Kidney tubule cell (primary cell): ENCODE results near the gene DLX1.
A peak's percentile ranks its signal among the peaks of the same experiment; 100 is the strongest.
"Not testable (repeated sequence)": the region's sequence is repeated elsewhere in the genome, so short reads cannot be mapped to it uniquely, and the experiment has no call there.

Experiments
- DNase-seq: peaks from one replicate; pipeline ENCODE4 v3.0.0-alpha.2; 2018; ENCODE audit warnings: low spot score

Gene DLX1

GRCh38 chr2:172065111-172065510, 20.2 kb upstream of the DLX1 start:
- DNase-seq = no peak

GRCh38 chr2:172066394-172066886, 18.9 kb upstream of the DLX1 start:
- no peak for DNase-seq

- DNase-seq = not testable (repeated sequence)
These were observed 17.4 kb upstream of the DLX1 start for GRCh38 chr2:172067905-172068304.

GRCh38 chr2:172070936-172071335, 14.4 kb upstream of the DLX1 start:
- no peak for DNase-seq

GRCh38 chr2:172072303-172072702, 13.0 kb upstream of the DLX1 start:
- no peak for DNase-seq

- no peak for DNase-seq
These were observed 12.6 kb upstream of the DLX1 start for GRCh38 chr2:172072706-172073105.

- no peak for DNase-seq
These were observed 11.8 kb upstream of the DLX1 start for GRCh38 chr2:172073518-172073917.

GRCh38 chr2:172074254-172074653, 11.1 kb upstream of the DLX1 start:
- no peak for DNase-seq

GRCh38 chr2:172079416-172079815, 5.9 kb upstream of the DLX1 start:
- no peak for DNase-seq

GRCh38 chr2:172079838-172080640, 5.3 kb upstream of the DLX1 start:
- peak; percentile 28 for DNase-seq

GRCh38 chr2:172080641-172081220, 4.6 kb upstream of the DLX1 start:
- no peak for DNase-seq

- DNase-seq = no peak
These were observed 3.9 kb upstream of the DLX1 start for GRCh38 chr2:172081221-172082022.

- no peak for DNase-seq
These were observed 3.0 kb upstream of the DLX1 start for GRCh38 chr2:172082105-172082943.

- no peak for DNase-seq
These were observed 2.2 kb upstream of the DLX1 start for GRCh38 chr2:172082944-172083627.

- DNase-seq = no peak
These were observed 1.5 kb upstream of the DLX1 start for GRCh38 chr2:172083628-172084394.

GRCh38 chr2:172084395-172084644, 987 bp upstream of the DLX1 start:
- no peak for DNase-seq

- DNase-seq = peak; percentile 95
These were observed 455 bp upstream of the DLX1 start for GRCh38 chr2:172084645-172085459.

GRCh38 chr2:172086241-172087206, 1.2 kb downstream of the DLX1 start:
- DNase-seq = peak; percentile 48
